Endothelial cell of umbilical vein (primary cell): ENCODE data around the gene PDSS2.

ENCODE experiments used
- CTCF ChIP-seq, 2 donors: IDR thresholded peaks; 1 replicate in 1 of 2; 2 replicates in 1 of 2; pipeline ENCODE4 v1.5.1; 2011; ENCODE audit warnings: low read length in 2 of 2, mild to moderate bottlenecking in 2 of 2, moderate library complexity in 2 of 2, control low read depth in 1 of 2, inconsistent platforms in 1 of 2, low read depth in 1 of 2; ENCODE audit not compliant: insufficient read depth in 1 of 2; ENCODE audit errors: extremely low read depth in 1 of 2
- EZH2 ChIP-seq: IDR thresholded peaks from 2 replicates; pipeline ENCODE4 v1.6.1; 2012; ENCODE audit warnings: borderline replicate concordance, low read depth, mild to moderate bottlenecking, moderate library complexity, low read length, inconsistent platforms; ENCODE audit not compliant: severe bottlenecking
- MAX ChIP-seq: IDR thresholded peaks from 2 replicates; pipeline ENCODE4 v1.6.1; 2011; ENCODE audit not compliant: insufficient read depth, insufficient read length
- POLR2A ChIP-seq: IDR thresholded peaks from 2 replicates; pipeline ENCODE4 v1.6.1; 2012; ENCODE audit warnings: low read depth, mild to moderate bottlenecking, control low read depth, low read length
- POLR2AphosphoS5 ChIP-seq: IDR thresholded peaks from 2 replicates; pipeline ENCODE4 v1.6.1; 2012; ENCODE audit warnings: low read depth, mild to moderate bottlenecking, control low read depth, low read length, moderate library complexity; ENCODE audit not compliant: insufficient read depth

- TF ChIP-seq CTCF (IDR thresholded peaks at IDR 0.05; ENCODE audit: extremely low read depth in 1 of 2, insufficient read depth in 1 of 2, low read depth in 1 of 2, low read length in 2 of 2) (no peak), POLR2A (no peak), EZH2 (no peak), POLR2AphosphoS5 (no peak), MAX (no peak)
These were observed 344.3 kb downstream of the PDSS2 start, which contains the start of gene BEND3 for GRCh38 chr6:107114926-107115694.
